ENCODE measurements around the gene COX4I2. TPM values are rescaled to one million over a fixed set of nuclear protein-coding genes. Genes with fewer than 3 reads are reported as not detected.
"Not testable (repeated sequence)": the region's sequence is repeated elsewhere in the genome, so short reads cannot be mapped to it uniquely, and the experiment has no call there.

The COX4I2 gene
- total and polyA plus RNA-seq, 4 experiments from 2014 or later, result not detected

GRCh38 chr20:31595654-31596411 lies 41.9 kb upstream of the COX4I2 start:
- H3K27me3 Mint-ChIP-seq, result peaks cover 3 to 4% of the 10 kb centered on the region in 2 donors
- DNase-seq, result no peak
- ChIA-PET CTCF (ENCODE audit: partially characterized antibody) (interaction anchor here (1.2 kb wide), 1 partner anchor 35 kb away, joined by 3 read pairs; no protein-coding TSS in a partner anchor), POLR2A (ENCODE audit: partially characterized antibody) (interaction anchor here (1.6 kb wide), 1 partner anchor 22 kb away, joined by 3 read pairs; no protein-coding TSS in a partner anchor)
- no peaks in the 10 kb centered on the region for H3K27me3 ChIP-seq (ENCODE audit: insufficient read depth, low read length)
- intact Hi-C loops (cut with micrococcal nuclease), result no loop called here
- H3K4me1 Mint-ChIP-seq, result peaks cover 0 to 4% (median 0%) of the 10 kb centered on the region in 4 donors
- no peaks in the 10 kb centered on the region for H3K36me3 Mint-ChIP-seq
- no peak overlapping the region for H3K4me3 ChIP-seq (ENCODE audit: low read length in 2 of 2)
- H3K36me3 ChIP-seq (ENCODE audit: insufficient read depth, low read length), result no peaks in the 10 kb centered on the region
- H3K9me3 ChIP-seq (ENCODE audit: control insufficient read depth in 1 of 2, low read length in 2 of 2), result no peaks in the 10 kb centered on the region
- H3K9me3 Mint-ChIP-seq, result no peaks in the 10 kb centered on the region
- H3K4me3 Mint-ChIP-seq, result no peak overlapping the region
- H3K27ac Mint-ChIP-seq, result no peak overlapping the region
- H3K4me1 ChIP-seq (ENCODE audit: insufficient read depth, low read length), result no peaks in the 10 kb centered on the region
- H3K27ac ChIP-seq (ENCODE audit: low read depth, low read length), result no peak overlapping the region

- CTCF ChIA-PET (ENCODE audit: partially characterized antibody), result interaction anchor here (1.2 to 1.3 kb wide), 2 partner anchors 17 to 35 kb away, joined by 3 to 5 read pairs; no protein-coding TSS in a partner anchor
- POLR2A ChIA-PET (ENCODE audit: partially characterized antibody), result interaction anchor here (1.6 kb wide), 1 partner anchor 23 kb away, joined by 3 read pairs; no protein-coding TSS in a partner anchor
These were observed 41.3 kb upstream of the COX4I2 start for GRCh38 chr20:31596412-31596715.

GRCh38 chr20:31596831-31597480 lies 40.8 kb upstream of the COX4I2 start:
- H3K36me3 Mint-ChIP-seq, result no peaks in the 10 kb centered on the region
- Histone ChIP-seq H3K9me3 (ENCODE audit: control insufficient read depth in 1 of 2, low read length in 2 of 2) (no peaks in the 10 kb centered on the region), H3K36me3 (ENCODE audit: insufficient read depth, low read length) (no peaks in the 10 kb centered on the region), H3K4me3 (ENCODE audit: low read length in 2 of 2) (no peak overlapping the region), H3K4me1 (ENCODE audit: insufficient read depth, low read length) (no peaks in the 10 kb centered on the region), H3K27ac (ENCODE audit: low read depth, low read length) (no peak overlapping the region), H3K27me3 (ENCODE audit: insufficient read depth, low read length) (no peaks in the 10 kb centered on the region)
- H3K9me3 Mint-ChIP-seq, result no peaks in the 10 kb centered on the region
- no peak overlapping the region for H3K27ac Mint-ChIP-seq
- peaks cover 3% of the 10 kb centered on the region in 2 donors for H3K27me3 Mint-ChIP-seq
- H3K4me1 Mint-ChIP-seq, result peaks cover 0 to 4% (median 0%) of the 10 kb centered on the region in 4 donors
- no peak overlapping the region for H3K4me3 Mint-ChIP-seq
- POLR2A ChIA-PET (ENCODE audit: partially characterized antibody), result interaction anchor here (1.6 kb wide), 1 partner anchor 24 kb away, joined by 3 read pairs; no protein-coding TSS in a partner anchor
- intact Hi-C loops (cut with micrococcal nuclease), result no loop called here
- no peak for DNase-seq
- CTCF ChIA-PET (ENCODE audit: partially characterized antibody), result interaction anchor here (1.3 kb wide), 1 partner anchor 16 kb away, joined by 5 read pairs; no protein-coding TSS in a partner anchor

More at GRCh38 chr20:31596412-31596715, 41.3 kb upstream of the COX4I2 start:
- H3K4me1 ChIP-seq (ENCODE audit: insufficient read depth, low read length); H3K27ac ChIP-seq (ENCODE audit: low read depth, low read length); H3K36me3 ChIP-seq (ENCODE audit: insufficient read depth, low read length); H3K4me3 Mint-ChIP-seq; H3K27ac Mint-ChIP-seq; H3K27me3 Mint-ChIP-seq; H3K4me1 Mint-ChIP-seq; H3K36me3 Mint-ChIP-seq; H3K9me3 ChIP-seq (ENCODE audit: control insufficient read depth in 1 of 2, low read length in 2 of 2); DNase-seq; H3K4me3 ChIP-seq (ENCODE audit: low read length in 2 of 2); H3K27me3 ChIP-seq (ENCODE audit: insufficient read depth, low read length); intact Hi-C loops (cut with micrococcal nuclease); H3K9me3 Mint-ChIP-seq: not testable (repeated sequence)

- Histone ChIP-seq H3K4me3 (ENCODE audit: low read length in 2 of 2) (no peak overlapping the region), H3K9me3 (ENCODE audit: control insufficient read depth in 1 of 2, low read length in 2 of 2) (no peaks in the 10 kb centered on the region), H3K36me3 (ENCODE audit: insufficient read depth, low read length) (no peaks in the 10 kb centered on the region), H3K4me1 (ENCODE audit: insufficient read depth, low read length) (peaks cover under 1% of the 10 kb centered on the region), H3K27me3 (ENCODE audit: insufficient read depth, low read length) (no peaks in the 10 kb centered on the region), H3K27ac (ENCODE audit: low read depth, low read length) (no peak overlapping the region)
- POLR2A ChIA-PET (ENCODE audit: partially characterized antibody), result interaction anchor here (1.6 kb wide), 1 partner anchor 24 kb away, joined by 3 read pairs; no protein-coding TSS in a partner anchor
- no peaks in the 10 kb centered on the region for H3K36me3 Mint-ChIP-seq
- H3K9me3 Mint-ChIP-seq, result no peaks in the 10 kb centered on the region
- no peak for DNase-seq
- no peak overlapping the region for H3K27ac Mint-ChIP-seq
- intact Hi-C loops (cut with micrococcal nuclease), result no loop called here
- H3K4me1 Mint-ChIP-seq, result peaks cover under 1 to 4% (median under 1%) of the 10 kb centered on the region in 4 donors
- CTCF ChIA-PET (ENCODE audit: partially characterized antibody), result interaction anchor here (1.3 to 19.7 kb wide), 2 partner anchors 16 to 35 kb away, joined by 5 to 1094 read pairs; a partner anchor contains a TSS
- H3K27me3 Mint-ChIP-seq, result peaks cover 3 to 4% of the 10 kb centered on the region in 2 donors
- H3K4me3 Mint-ChIP-seq, result no peak overlapping the region
These were observed 40.2 kb upstream of the COX4I2 start for GRCh38 chr20:31597481-31597855.

GRCh38 chr20:31602431-31602778 lies 35.3 kb upstream of the COX4I2 start:
- Histone ChIP-seq H3K27ac (ENCODE audit: low read depth, low read length) (no peak overlapping the region), H3K36me3 (ENCODE audit: insufficient read depth, low read length) (no peaks in the 10 kb centered on the region), H3K4me1 (ENCODE audit: insufficient read depth, low read length) (peaks cover 29% of the 10 kb centered on the region), H3K27me3 (ENCODE audit: insufficient read depth, low read length) (no peaks in the 10 kb centered on the region), H3K9me3 (ENCODE audit: control insufficient read depth in 1 of 2, low read length in 2 of 2) (no peaks in the 10 kb centered on the region), H3K4me3 (ENCODE audit: low read length in 2 of 2) (no peak overlapping the region)
- ChIA-PET POLR2A (ENCODE audit: partially characterized antibody) (interaction anchor here (0.6 to 1.3 kb wide), 3 partner anchors 15 to 43 kb away, joined by 3 to 9 read pairs (median 3); no protein-coding TSS in a partner anchor), CTCF (ENCODE audit: partially characterized antibody) (interaction anchor here (3.1 to 19.7 kb wide), 2 partner anchors 10 to 40 kb away, joined by 31 to 1094 read pairs; a partner anchor contains a TSS)
- DNase-seq, result no peak
- Mint-ChIP-seq H3K36me3 (peaks cover 0 to 3% of the 10 kb centered on the region in 2 donors), H3K9me3 (no peaks in the 10 kb centered on the region), H3K4me3 (peak overlapping the region in 3 of 8 donors; percentile 71 to 86 (median 74)), H3K4me1 (peaks cover 10 to 37% (median 22%) of the 10 kb centered on the region in 4 donors), H3K27ac (peak overlapping the region in 1 of 7 donors; percentile 76), H3K27me3 (peaks cover 19 to 28% of the 10 kb centered on the region in 2 donors)
- intact Hi-C loops (cut with micrococcal nuclease), result no loop called here

GRCh38 chr20:31602779-31603441 lies 34.8 kb upstream of the COX4I2 start:
- peaks cover under 1% of the 10 kb centered on the region for H3K27me3 ChIP-seq (ENCODE audit: insufficient read depth, low read length)
- peak; percentile 22 to 72 (median 28) for DNase-seq
- H3K4me1 ChIP-seq (ENCODE audit: insufficient read depth, low read length), result peaks cover 29% of the 10 kb centered on the region
- no peaks in the 10 kb centered on the region for H3K9me3 Mint-ChIP-seq
- intact Hi-C loops (cut with micrococcal nuclease), result no loop called here
- H3K36me3 ChIP-seq (ENCODE audit: insufficient read depth, low read length), result no peaks in the 10 kb centered on the region
- H3K9me3 ChIP-seq (ENCODE audit: control insufficient read depth in 1 of 2, low read length in 2 of 2), result no peaks in the 10 kb centered on the region
- peak overlapping the region in 5 of 7 donors; percentile 22 to 81 (median 53) for H3K27ac Mint-ChIP-seq
- H3K27me3 Mint-ChIP-seq, result peaks cover 20 to 32% of the 10 kb centered on the region in 2 donors
- ChIA-PET CTCF (ENCODE audit: partially characterized antibody) (interaction anchor here (3.1 to 19.7 kb wide), 2 partner anchors 10 to 41 kb away, joined by 31 to 1094 read pairs; a partner anchor contains a TSS), POLR2A (ENCODE audit: partially characterized antibody) (interaction anchor here (0.6 to 1.3 kb wide), 3 partner anchors 16 to 42 kb away, joined by 3 to 9 read pairs (median 3); no protein-coding TSS in a partner anchor)
- H3K4me3 ChIP-seq (ENCODE audit: low read length in 2 of 2), result no peak overlapping the region
- H3K36me3 Mint-ChIP-seq, result peaks cover 0 to 3% of the 10 kb centered on the region in 2 donors
- peak overlapping the region; percentile 30 to 86 (median 71) for H3K4me3 Mint-ChIP-seq
- no peak overlapping the region for H3K27ac ChIP-seq (ENCODE audit: low read depth, low read length)
- peaks cover 10 to 37% (median 22%) of the 10 kb centered on the region in 4 donors for H3K4me1 Mint-ChIP-seq
